Adrenal gland (tissue), 5 donors: ENCODE measurements around the gene STX8.

Experiments used
- POLR2A ChIP-seq, 2 donors: fragments of 450-650 bp; IDR thresholded peaks; one replicate each; pipeline ENCODE4 v1.6.1; 2017; ENCODE audit warnings: antibody characterized with exemption in 2 of 2, mild to moderate bottlenecking in 2 of 2, moderate library complexity in 1 of 2
- TF ChIP-seq, protein P1 (sequence below), 6 experiments: fragments of 450-650 bp in 4 of 6; fragments of 200-600 bp in 2 of 6; sonication (generic) in 1 of 6; IDR thresholded peaks; 1 replicate in 5 of 6; 2 replicates in 1 of 6; pipeline versions ENCODE4 v1.5.1 to v1.8.0; 2016 to 2021; ENCODE audit warnings: antibody characterized with exemption in 6 of 6, mild to moderate bottlenecking in 2 of 6, moderate library complexity in 1 of 6
- donor health status: DM: no; HTN: no; CAD: no.

DNA sequence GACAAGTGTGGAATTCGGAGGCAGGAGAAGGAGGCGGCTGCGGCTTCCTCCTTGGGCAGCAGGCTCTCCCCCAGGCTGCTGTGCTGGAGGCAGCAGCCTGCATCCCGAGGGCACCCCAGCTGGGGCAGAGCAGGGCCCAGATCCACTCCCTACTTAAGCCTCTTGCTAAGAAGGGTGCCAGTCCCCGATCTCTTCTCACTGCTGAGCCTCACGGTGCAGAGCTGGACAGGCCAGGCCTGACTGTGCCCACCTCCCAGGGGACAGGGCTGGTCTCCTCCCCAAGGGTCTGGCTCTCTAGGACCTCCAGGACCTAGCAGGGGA is 343.5 kb downstream of the STX8 start:
- TF ChIP-seq, protein P1, sequence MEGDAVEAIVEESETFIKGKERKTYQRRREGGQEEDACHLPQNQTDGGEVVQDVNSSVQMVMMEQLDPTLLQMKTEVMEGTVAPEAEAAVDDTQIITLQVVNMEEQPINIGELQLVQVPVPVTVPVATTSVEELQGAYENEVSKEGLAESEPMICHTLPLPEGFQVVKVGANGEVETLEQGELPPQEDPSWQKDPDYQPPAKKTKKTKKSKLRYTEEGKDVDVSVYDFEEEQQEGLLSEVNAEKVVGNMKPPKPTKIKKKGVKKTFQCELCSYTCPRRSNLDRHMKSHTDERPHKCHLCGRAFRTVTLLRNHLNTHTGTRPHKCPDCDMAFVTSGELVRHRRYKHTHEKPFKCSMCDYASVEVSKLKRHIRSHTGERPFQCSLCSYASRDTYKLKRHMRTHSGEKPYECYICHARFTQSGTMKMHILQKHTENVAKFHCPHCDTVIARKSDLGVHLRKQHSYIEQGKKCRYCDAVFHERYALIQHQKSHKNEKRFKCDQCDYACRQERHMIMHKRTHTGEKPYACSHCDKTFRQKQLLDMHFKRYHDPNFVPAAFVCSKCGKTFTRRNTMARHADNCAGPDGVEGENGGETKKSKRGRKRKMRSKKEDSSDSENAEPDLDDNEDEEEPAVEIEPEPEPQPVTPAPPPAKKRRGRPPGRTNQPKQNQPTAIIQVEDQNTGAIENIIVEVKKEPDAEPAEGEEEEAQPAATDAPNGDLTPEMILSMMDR (IDR thresholded peaks at IDR 0.05), result no peak
- TF ChIP-seq POLR2A (IDR thresholded peaks at IDR 0.05), result no peak
